Memory B cell (primary cell): Measurements from ENCODE around the gene NXPE3.
A peak's percentile ranks its signal among the peaks of the same experiment; 100 is the strongest.
"Not testable (repeated sequence)": the region's sequence is repeated elsewhere in the genome, so short reads cannot be mapped to it uniquely, and the experiment has no call there.

Experiments
- ATAC-seq: fragments of 150-1000 bp; cut with Tn5 transposase; 2 replicates; pipeline ENCODE4 v1.10.0; 2021; ENCODE audit warnings: low read depth, mild to moderate bottlenecking, moderate library complexity
- DNase-seq, 2 donors: peaks; one replicate each; pipeline ENCODE4 v3.0.0; 2022; ENCODE audit warnings: low spot score in 2 of 2
- H3K27ac Mint-ChIP-seq: one replicate; pipeline ENCODE4 v1.8.0; 2022; ENCODE audit warnings: mild to moderate bottlenecking, moderate library complexity, mixed read lengths
- H3K27me3 Mint-ChIP-seq: one replicate; pipeline ENCODE4 v1.8.0; 2022; ENCODE audit warnings: mixed read lengths
- H3K36me3 Mint-ChIP-seq: one replicate; pipeline ENCODE4 v1.8.0; 2022; ENCODE audit warnings: mild to moderate bottlenecking, mixed read lengths
- H3K4me1 Mint-ChIP-seq: one replicate; pipeline ENCODE4 v1.8.0; 2022; ENCODE audit warnings: mixed read lengths
- H3K4me3 Mint-ChIP-seq: one replicate; pipeline ENCODE4 v1.8.0; 2022; ENCODE audit warnings: mild to moderate bottlenecking, moderate library complexity, mixed read lengths
- H3K9me3 Mint-ChIP-seq: one replicate; pipeline ENCODE4 v1.8.0; 2022; ENCODE audit warnings: mixed read lengths

The NXPE3 gene

GRCh38 chr3:101779047-101779821 is at the start of gene NXPE3:
TSS of gene NXPE3 (plus strand) at chr3:101779211. CDS start at chr3:101785597, 6,386 bp downstream.
- H3K9me3 Mint-ChIP-seq = no peaks in the 10 kb centered on the region
- H3K4me1 Mint-ChIP-seq = peaks cover 25% of the 10 kb centered on the region
- peak within 1 kb of the TSS; percentile 95 for H3K27ac Mint-ChIP-seq

GRCh38 chr3:101729586-101729985 is 49.4 kb upstream of the NXPE3 start:
- H3K36me3 Mint-ChIP-seq = peaks cover 16% of the 10 kb centered on the region

More at GRCh38 chr3:101779047-101779821, at the start of gene NXPE3:
- H3K4me3 Mint-ChIP-seq = peak within 1 kb of the TSS; percentile 90
- peaks cover 11% of the 10 kb centered on the region for H3K36me3 Mint-ChIP-seq
- ATAC-seq (peak; percentile 94), DNase-seq (peak; percentile 91 to 97)
- H3K27me3 Mint-ChIP-seq = no peaks in the 10 kb centered on the region

GRCh38 chr3:101730839-101731238 is 48.2 kb upstream of the NXPE3 start:
- H3K9me3 Mint-ChIP-seq = no peaks in the 10 kb centered on the region
- ATAC-seq (no peak), DNase-seq (no peak)
- H3K36me3 Mint-ChIP-seq = peaks cover 22% of the 10 kb centered on the region
- H3K4me1 Mint-ChIP-seq = no peaks in the 10 kb centered on the region
- H3K27ac Mint-ChIP-seq = no peak overlapping the region
- no peak overlapping the region for H3K4me3 Mint-ChIP-seq
- no peaks in the 10 kb centered on the region for H3K27me3 Mint-ChIP-seq

More at GRCh38 chr3:101729586-101729985, 49.4 kb upstream of the NXPE3 start:
- ATAC-seq (no peak), DNase-seq (no peak)
- Mint-ChIP-seq H3K27me3 (no peaks in the 10 kb centered on the region), H3K27ac (no peak overlapping the region), H3K4me3 (no peak overlapping the region), H3K4me1 (no peaks in the 10 kb centered on the region), H3K9me3 (no peaks in the 10 kb centered on the region)

- no peak overlapping the region for H3K4me3 Mint-ChIP-seq
- H3K36me3 Mint-ChIP-seq = peaks cover 30% of the 10 kb centered on the region
- no peak overlapping the region for H3K27ac Mint-ChIP-seq
- H3K27me3 Mint-ChIP-seq = no peaks in the 10 kb centered on the region
- ATAC-seq (no peak), DNase-seq (no peak)
- no peaks in the 10 kb centered on the region for H3K4me1 Mint-ChIP-seq
- H3K9me3 Mint-ChIP-seq = no peaks in the 10 kb centered on the region
These were observed 46.8 kb upstream of the NXPE3 start for GRCh38 chr3:101732240-101732641.

- H3K4me1 Mint-ChIP-seq = no peaks in the 10 kb centered on the region
- no peak for ATAC-seq
- H3K27me3 Mint-ChIP-seq = no peaks in the 10 kb centered on the region
- no peaks in the 10 kb centered on the region for H3K9me3 Mint-ChIP-seq
- H3K4me3 Mint-ChIP-seq = no peak overlapping the region
- no peak overlapping the region for H3K27ac Mint-ChIP-seq
- DNase-seq = no peak
- peaks cover 35% of the 10 kb centered on the region for H3K36me3 Mint-ChIP-seq
These were observed 43.2 kb upstream of the NXPE3 start for GRCh38 chr3:101735833-101736232.

GRCh38 chr3:101741914-101742313 is 37.1 kb upstream of the NXPE3 start:
- not testable (repeated sequence) for H3K9me3 Mint-ChIP-seq, ATAC-seq, H3K4me1 Mint-ChIP-seq, H3K4me3 Mint-ChIP-seq, H3K27me3 Mint-ChIP-seq, DNase-seq
- Mint-ChIP-seq H3K27ac (peak overlapping the region; percentile 60), H3K36me3 (peaks cover 17% of the 10 kb centered on the region)

GRCh38 chr3:101744811-101745210 is 34.2 kb upstream of the NXPE3 start:
- Mint-ChIP-seq H3K27me3 (no peaks in the 10 kb centered on the region), H3K4me1 (peaks cover 2% of the 10 kb centered on the region), H3K9me3 (peaks cover 1% of the 10 kb centered on the region), H3K4me3 (no peak overlapping the region), H3K27ac (peak overlapping the region; percentile 14), H3K36me3 (peaks cover 10% of the 10 kb centered on the region)
- no peak for DNase-seq
- no peak for ATAC-seq

GRCh38 chr3:101745934-101746333 is 33.1 kb upstream of the NXPE3 start:
- H3K27ac Mint-ChIP-seq = not testable (repeated sequence)

GRCh38 chr3:101753386-101754113 is 25.5 kb upstream of the NXPE3 start:
- DNase-seq, H3K9me3 Mint-ChIP-seq, H3K4me1 Mint-ChIP-seq, H3K27me3 Mint-ChIP-seq, ATAC-seq: not testable (repeated sequence)
- Mint-ChIP-seq H3K36me3 (peaks cover 47% of the 10 kb centered on the region), H3K4me3 (peak overlapping the region; percentile 34), H3K27ac (peak overlapping the region; percentile 62)

More at GRCh38 chr3:101745934-101746333, 33.1 kb upstream of the NXPE3 start:
- not testable (repeated sequence) for ATAC-seq, DNase-seq, H3K4me1 Mint-ChIP-seq, H3K27me3 Mint-ChIP-seq, H3K9me3 Mint-ChIP-seq, H3K4me3 Mint-ChIP-seq
- H3K36me3 Mint-ChIP-seq = peaks cover 16% of the 10 kb centered on the region

GRCh38 chr3:101758224-101758623 is 20.8 kb upstream of the NXPE3 start:
- Mint-ChIP-seq H3K4me1 (peaks cover 21% of the 10 kb centered on the region), H3K27ac (no peak overlapping the region), H3K27me3 (no peaks in the 10 kb centered on the region), H3K4me3 (no peak overlapping the region), H3K9me3 (no peaks in the 10 kb centered on the region), H3K36me3 (peaks cover 49% of the 10 kb centered on the region)
- DNase-seq = no peak
- no peak for ATAC-seq

- DNase-seq (no peak), ATAC-seq (no peak)
- Mint-ChIP-seq H3K4me3 (no peak overlapping the region), H3K27me3 (no peaks in the 10 kb centered on the region), H3K27ac (no peak overlapping the region), H3K9me3 (no peaks in the 10 kb centered on the region), H3K36me3 (peaks cover 40% of the 10 kb centered on the region), H3K4me1 (peaks cover 16% of the 10 kb centered on the region)
These were observed 16.9 kb upstream of the NXPE3 start for GRCh38 chr3:101762041-101762646.

GRCh38 chr3:101777745-101778281 is 1.2 kb upstream of the NXPE3 start:
- peak overlapping the region; percentile 29 for H3K4me3 Mint-ChIP-seq
- H3K9me3 Mint-ChIP-seq, H3K27me3 Mint-ChIP-seq, DNase-seq, H3K36me3 Mint-ChIP-seq, ATAC-seq: not testable (repeated sequence)
- peak overlapping the region; percentile 95 for H3K27ac Mint-ChIP-seq
- H3K4me1 Mint-ChIP-seq = peaks cover 22% of the 10 kb centered on the region

GRCh38 chr3:101778385-101779046 is 495 bp upstream of the NXPE3 start:
- ATAC-seq (no peak), DNase-seq (peak in 1 of 2 donors; percentile 4)
- Mint-ChIP-seq H3K27me3 (no peaks in the 10 kb centered on the region), H3K4me1 (peaks cover 22% of the 10 kb centered on the region), H3K9me3 (no peaks in the 10 kb centered on the region), H3K27ac (peak overlapping the region; percentile 95), H3K36me3 (peaks cover 4% of the 10 kb centered on the region), H3K4me3 (peak overlapping the region; percentile 90)
